Stimulated activated CD8-positive, alpha-beta memory T cell treated with anti-CD3 and anti-CD28 coated beads, Interleukin-12 subunit alpha, Interleukin-12 subunit beta, amount 100 ng/mL, for 24 hours (primary cell): ENCODE measurements around the gene CHD9.
"Not testable (repeated sequence)": the region's sequence is repeated elsewhere in the genome, so short reads cannot be mapped to it uniquely, and the experiment has no call there.

Experiments used
- DNase-seq: peaks from one replicate; pipeline ENCODE4 v3.0.0-alpha.2; 2020; ENCODE audit errors: extremely low read depth

The CHD9 gene

GRCh38 chr16:53207810-53208752 lies 153.3 kb downstream of the CHD9 start:
- DNase-seq: no peak

GRCh38 chr16:53209429-53209828 lies 154.6 kb downstream of the CHD9 start:
- DNase-seq: no peak

GRCh38 chr16:53209877-53210276 lies 155.1 kb downstream of the CHD9 start:
- no peak for DNase-seq

- DNase-seq: no peak
These were observed 156.5 kb downstream of the CHD9 start for GRCh38 chr16:53211253-53211652.

GRCh38 chr16:53212893-53213223 lies 158.1 kb downstream of the CHD9 start:
- DNase-seq: no peak

- no peak for DNase-seq
These were observed 158.8 kb downstream of the CHD9 start for GRCh38 chr16:53213542-53213941.

- no peak for DNase-seq
These were observed 162.0 kb downstream of the CHD9 start for GRCh38 chr16:53216798-53217197.

GRCh38 chr16:53219371-53219770 lies 164.6 kb downstream of the CHD9 start:
- DNase-seq: no peak

- DNase-seq: no peak
These were observed 165.1 kb downstream of the CHD9 start for GRCh38 chr16:53219795-53220454.

GRCh38 chr16:53220585-53220984 lies 165.8 kb downstream of the CHD9 start:
- no peak for DNase-seq

GRCh38 chr16:53224951-53225533 lies 170.3 kb downstream of the CHD9 start:
- no peak for DNase-seq

- DNase-seq: no peak
These were observed 178.2 kb downstream of the CHD9 start for GRCh38 chr16:53232826-53233529.

- no peak for DNase-seq
These were observed 180.0 kb downstream of the CHD9 start for GRCh38 chr16:53234836-53235235.

- DNase-seq: no peak
These were observed 181.1 kb downstream of the CHD9 start for GRCh38 chr16:53235851-53236250.

GRCh38 chr16:53249331-53249730 lies 194.5 kb downstream of the CHD9 start:
- DNase-seq: no peak

GRCh38 chr16:53257001-53257400 lies 202.2 kb downstream of the CHD9 start:
- no peak for DNase-seq

- no peak for DNase-seq
These were observed 204.0 kb downstream of the CHD9 start for GRCh38 chr16:53258809-53259208.

GRCh38 chr16:53261276-53261675 lies 206.5 kb downstream of the CHD9 start:
- DNase-seq: no peak

- DNase-seq: no peak
These were observed 207.9 kb downstream of the CHD9 start for GRCh38 chr16:53262645-53263044.

- DNase-seq: no peak
These were observed 211.4 kb downstream of the CHD9 start for GRCh38 chr16:53266156-53266555.

GRCh38 chr16:53278498-53278897 lies 223.7 kb downstream of the CHD9 start:
- DNase-seq: not testable (repeated sequence)

- no peak for DNase-seq
These were observed 226.5 kb downstream of the CHD9 start for GRCh38 chr16:53281280-53281679.
